WTC11 (cell line): ENCODE measurements around the gene MTHFD1L.

Experiments used
- CTCF ChIP-seq: fragments of 200-600 bp; IDR thresholded peaks from 2 replicates; pipeline ENCODE4 v1.8.0; 2022; ENCODE audit warnings: antibody characterized with exemption
- NR3C1 ChIP-seq: sonication (generic); formaldehyde crosslinking; conservative IDR thresholded peaks from 2 replicates; pipeline ENCODE4 v1.8.1; 2023; ENCODE audit warnings: low read depth, mild to moderate bottlenecking, missing genetic modification reagents
- USF1 ChIP-seq: sonication (generic); formaldehyde crosslinking; IDR thresholded peaks from 2 replicates; pipeline ENCODE4 v1.8.0; 2022; ENCODE audit warnings: mild to moderate bottlenecking, missing genetic modification reagents
- TF ChIP-seq, protein P1 (sequence below): sonication (generic); formaldehyde crosslinking; conservative IDR thresholded peaks from 2 replicates; pipeline ENCODE4 v1.8.1; 2022; ENCODE audit warnings: mild to moderate bottlenecking, missing genetic modification reagents

DNA sequence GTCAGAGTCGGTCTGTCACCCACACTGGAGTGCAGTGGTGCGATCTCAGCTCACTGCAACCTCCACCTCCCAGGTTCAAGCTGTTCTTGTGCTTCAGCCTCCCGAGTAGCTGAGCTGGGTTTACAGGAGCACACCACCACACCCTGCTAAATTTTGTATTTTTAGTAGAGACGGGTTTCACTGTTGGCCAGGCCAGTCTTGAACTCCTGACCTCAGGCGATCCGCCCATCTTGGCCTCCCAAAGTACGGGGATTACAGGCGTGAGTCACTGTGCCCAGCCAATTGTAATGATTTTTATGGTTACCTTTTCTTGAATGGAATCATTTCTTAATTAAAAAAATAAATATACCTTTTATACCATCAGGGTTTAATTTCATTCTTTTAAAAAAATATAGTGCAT lies 105.7 kb downstream of the MTHFD1L start:
- TF ChIP-seq CTCF (no peak), USF1 (CRISPR knock-in tag) (no peak), NR3C1 (CRISPR knock-in tag) (no peak)
- TF ChIP-seq, protein P1, sequence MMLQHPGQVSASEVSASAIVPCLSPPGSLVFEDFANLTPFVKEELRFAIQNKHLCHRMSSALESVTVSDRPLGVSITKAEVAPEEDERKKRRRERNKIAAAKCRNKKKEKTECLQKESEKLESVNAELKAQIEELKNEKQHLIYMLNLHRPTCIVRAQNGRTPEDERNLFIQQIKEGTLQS = no peak
